KOPT-K1 (cell line): ENCODE measurements around the gene GFPT2.

Experiments used
- H3K27ac ChIP-seq: fragments of 200-600 bp; sonication (generic); 2 replicates; pipeline ENCODE4 v1.5.1; 2016; ENCODE audit warnings: antibody characterized with exemption, mild to moderate bottlenecking, low read depth, low read length; ENCODE audit not compliant: poor library complexity, severe bottlenecking
- H3K36me3 ChIP-seq: fragments of 200-600 bp; sonication (generic); 2 replicates; pipeline ENCODE4 v1.5.1; 2017; ENCODE audit warnings: antibody characterized with exemption, mild to moderate bottlenecking, low read length, moderate library complexity; ENCODE audit not compliant: insufficient read depth
- H3K9me3 ChIP-seq: fragments of 200-600 bp; sonication (generic); 2 replicates; pipeline ENCODE4 v1.5.1; 2017; ENCODE audit warnings: antibody characterized with exemption, low read length, mild to moderate bottlenecking; ENCODE audit not compliant: insufficient read depth, poor library complexity, severe bottlenecking

GFPT2 gene

GRCh38 chr5:180282281-180282680 lies 70.9 kb downstream of the GFPT2 start:
- Histone ChIP-seq H3K27ac (no peak overlapping the region), H3K36me3 (peaks cover 90% of the 10 kb centered on the region), H3K9me3 (peaks cover 14% of the 10 kb centered on the region)

GRCh38 chr5:180281706-180282105 lies 71.4 kb downstream of the GFPT2 start:
- Histone ChIP-seq H3K36me3 (peaks cover 90% of the 10 kb centered on the region), H3K27ac (no peak overlapping the region), H3K9me3 (peaks cover 20% of the 10 kb centered on the region)

DNA sequence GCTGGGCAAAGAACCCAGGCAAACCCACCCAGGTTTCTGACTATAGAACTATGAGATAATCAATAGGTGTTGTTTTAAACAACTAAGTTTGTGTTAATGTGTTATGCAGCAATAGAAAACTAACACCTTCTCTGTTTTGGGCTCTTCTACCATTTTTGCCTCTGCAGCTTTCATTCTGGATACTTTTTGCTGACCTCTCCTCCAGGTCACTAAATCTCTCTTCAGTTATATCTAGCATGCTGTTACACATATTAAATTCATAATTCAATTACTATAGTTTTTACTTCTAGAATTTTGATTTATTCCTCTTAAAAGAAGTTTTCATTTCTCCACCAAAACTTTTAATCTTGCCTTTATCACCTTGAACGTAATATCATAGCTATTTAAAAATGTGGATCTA lies 78.4 kb downstream of the GFPT2 start:
- Histone ChIP-seq H3K36me3 (peaks cover 73% of the 10 kb centered on the region), H3K27ac (no peak overlapping the region), H3K9me3 (peaks cover 57% of the 10 kb centered on the region)

GRCh38 chr5:180271221-180271620 lies 81.9 kb downstream of the GFPT2 start:
- Histone ChIP-seq H3K27ac (no peak overlapping the region), H3K36me3 (peaks cover 70% of the 10 kb centered on the region), H3K9me3 (peaks cover 60% of the 10 kb centered on the region)

- Histone ChIP-seq H3K36me3 (peaks cover 97% of the 10 kb centered on the region), H3K9me3 (peaks cover 98% of the 10 kb centered on the region), H3K27ac (no peak overlapping the region)
Measured at GRCh38 chr5:180259260-180259611, 93.9 kb downstream of the GFPT2 start.

GRCh38 chr5:180253036-180253824 lies 99.9 kb downstream of the GFPT2 start:
- H3K36me3 ChIP-seq: peaks cover 90% of the 10 kb centered on the region
- H3K9me3 ChIP-seq: peaks cover 88% of the 10 kb centered on the region
- H3K27ac ChIP-seq: no peak overlapping the region

DNA sequence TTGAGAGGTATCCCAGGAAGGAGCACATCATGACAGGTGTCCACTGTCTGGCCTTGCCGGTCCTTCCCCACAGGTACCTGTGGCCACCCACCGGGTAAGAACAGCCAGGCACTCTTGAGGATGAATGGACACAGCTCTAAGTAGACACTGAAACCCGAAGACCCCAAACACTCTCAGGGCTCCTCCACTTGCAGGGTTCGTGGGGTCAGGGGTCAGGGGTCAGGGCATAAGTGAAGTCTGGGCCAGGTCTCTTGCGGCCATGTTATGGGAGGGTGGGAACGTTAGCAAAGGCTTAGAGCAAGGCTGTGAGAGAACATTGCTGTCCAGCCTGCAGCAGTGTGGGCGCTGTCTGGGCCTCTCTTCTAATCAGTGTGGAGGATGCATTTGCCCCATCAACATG lies 101.2 kb downstream of the GFPT2 start:
- Histone ChIP-seq H3K27ac (no peak overlapping the region), H3K9me3 (peaks cover 74% of the 10 kb centered on the region), H3K36me3 (peaks cover 89% of the 10 kb centered on the region)

GRCh38 chr5:180251141-180251540 lies 102.0 kb downstream of the GFPT2 start:
- Histone ChIP-seq H3K36me3 (peaks cover 87% of the 10 kb centered on the region), H3K27ac (no peak overlapping the region), H3K9me3 (peaks cover 68% of the 10 kb centered on the region)
